GM20000 (cell line): Measurements from ENCODE around the gene ESPNL.
A peak's percentile ranks its signal among the peaks of the same experiment; 100 is the strongest.
"Not testable (repeated sequence)": the region's sequence is repeated elsewhere in the genome, so short reads cannot be mapped to it uniquely, and the experiment has no call there.

ENCODE experiments used
- DNase-seq: peaks from one replicate; pipeline ENCODE4 v3.0.0; 2012; ENCODE audit warnings: low spot score
- CTCF ChIP-seq: IDR thresholded peaks from 2 replicates; pipeline ENCODE4 v1.5.1; 2012; ENCODE audit warnings: mild to moderate bottlenecking, control low read depth; ENCODE audit errors: extremely low read depth, missing control alignments

Gene ESPNL

DNA sequence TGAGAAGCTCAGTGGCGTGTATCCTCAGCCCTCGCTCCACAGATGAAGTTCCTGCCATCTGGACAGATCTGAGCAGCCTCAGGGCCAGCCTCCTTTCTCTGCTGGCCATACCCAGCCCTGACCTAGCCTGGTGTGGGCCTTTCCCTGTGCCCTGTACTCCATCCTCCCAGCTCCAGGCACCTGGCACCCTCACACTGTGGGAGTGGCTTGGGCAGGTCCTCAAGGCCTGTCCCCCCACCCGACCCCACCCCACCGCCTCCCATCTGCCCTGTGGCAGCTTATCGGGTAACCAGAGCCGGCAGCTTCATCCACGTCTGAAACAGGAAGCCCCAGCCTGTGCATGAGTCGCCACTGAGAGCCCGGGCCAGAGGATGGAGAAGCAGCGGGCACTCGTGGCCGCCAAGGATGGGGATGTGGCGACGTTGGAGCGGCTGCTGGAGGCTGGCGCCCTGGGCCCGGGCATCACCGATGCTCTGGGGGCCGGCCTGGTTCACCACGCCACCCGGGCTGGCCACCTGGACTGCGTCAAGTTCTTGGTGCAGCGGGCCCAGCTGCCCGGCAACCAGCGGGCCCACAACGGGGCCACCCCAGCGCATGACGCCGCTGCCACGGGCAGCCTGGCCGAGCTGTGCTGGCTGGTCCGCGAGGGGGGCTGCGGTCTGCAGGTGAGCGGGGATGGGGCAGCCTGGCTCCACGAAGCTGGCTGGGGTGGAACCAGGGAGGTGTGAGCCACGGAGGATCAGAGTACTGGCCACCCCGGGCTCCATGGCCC is at the start of gene ESPNL:
Gene ESPNL, plus strand, starts transcription at position 292 of the 772 bp plus-strand sequence. Its CDS starts 80 bp downstream, at position 372.
- DNase-seq = no peak
- no peak for TF ChIP-seq CTCF

DNA sequence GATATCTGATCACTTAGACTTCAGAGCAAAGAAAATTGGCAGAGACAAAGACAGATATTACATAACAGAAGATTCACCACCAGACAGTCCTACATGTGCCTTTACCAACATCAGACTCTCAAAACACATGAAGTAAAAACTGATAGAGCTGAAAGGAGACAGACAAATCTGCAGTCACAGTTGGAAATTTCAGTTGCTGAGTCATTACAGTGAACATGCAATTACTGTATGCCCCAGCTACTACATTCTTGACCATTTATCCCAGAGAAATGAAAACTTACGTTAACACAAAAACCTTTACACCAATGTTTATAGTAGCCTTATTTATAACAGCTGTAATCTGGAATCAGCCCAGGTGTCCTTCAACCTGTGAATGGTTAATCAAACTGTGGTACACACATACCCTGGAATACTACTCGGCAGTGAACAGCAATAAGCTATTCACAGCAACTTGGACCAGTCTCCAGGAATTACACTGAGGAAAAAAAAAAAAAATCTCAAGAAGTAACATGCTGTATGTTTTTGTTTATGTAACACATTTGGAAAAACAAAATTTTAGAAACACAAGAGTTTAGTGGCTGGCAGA is 46.9 kb upstream of the ESPNL start:
- no peak for TF ChIP-seq CTCF
- no peak for DNase-seq

- TF ChIP-seq CTCF = no peak
- no peak for DNase-seq
Observed at GRCh38 chr2:238055841-238056240, 44.3 kb upstream of the ESPNL start.

- DNase-seq = not testable (repeated sequence)
Observed at GRCh38 chr2:238057696-238058575, 42.2 kb upstream of the ESPNL start.

- DNase-seq = no peak
- TF ChIP-seq CTCF = no peak
Observed at GRCh38 chr2:238059505-238059904, 40.6 kb upstream of the ESPNL start.

GRCh38 chr2:238060096-238060541 is 40.0 kb upstream of the ESPNL start:
- no peak for TF ChIP-seq CTCF
- peak; percentile 51 for DNase-seq

GRCh38 chr2:238060542-238061314 is 39.4 kb upstream of the ESPNL start, which contains the start of gene SCLY:
Gene SCLY, plus strand, starts transcription at chr2:238061001. Its CDS starts 54 bp downstream, at chr2:238061055.
- TF ChIP-seq CTCF = no peak
- peak; percentile 100 for DNase-seq
